GM12878 (cell line): ENCODE measurements around the gene CFDP1. TPM values are rescaled to one million over a fixed set of nuclear protein-coding genes. Genes with fewer than 3 reads are reported as not detected.

ENCODE experiments used
- ATAC-seq: fragments of 200-7000 bp; cut with Tn5 transposase; 3 replicates; pipeline ENCODE4 v1.9.1; 2020; ENCODE audit warnings: mild to moderate bottlenecking, moderate library complexity
- BruUV-seq: library from RNA; stranded (reverse); fragments of 400-500 nt; replicated peaks from 2 replicates; lab custom pipeline; 2021; lab: Mats Ljungman, UMichigan
- CTCF ChIA-PET: fragments of 300-600 bp; sonication (Branson Sonifier 250); formaldehyde crosslinking; extraction: SDS; loops from one replicate; lab custom pipeline; 2021; ENCODE audit warnings: inconsistent platforms; lab: Yijun Ruan, JAX
- POLR2A ChIA-PET: fragments of 350-600 bp; formaldehyde crosslinking; extraction: SDS; loops from one replicate; lab custom pipeline; 2021; ENCODE audit warnings: inconsistent platforms; lab: Charles Lee
- RAD21 ChIA-PET: fragments of 300-600 bp; sonication (Branson Sonifier 250); formaldehyde crosslinking; loops from one replicate; lab custom pipeline; 2023; ENCODE audit warnings: antibody characterized with exemption; ENCODE audit not compliant: unreplicated experiment; lab: Charles Lee
- SMC1A ChIA-PET: fragments of 300-600 bp; sonication (Branson Sonifier 250); formaldehyde crosslinking; loops from one replicate; lab custom pipeline; 2023; ENCODE audit not compliant: unreplicated experiment, uncharacterized antibody; lab: Charles Lee
- DNase-seq: peaks from one replicate; pipeline ENCODE4 v3.0.0-alpha.2; 2011; ENCODE audit warnings: low read depth, low spot score
- FAIRE-seq: peaks from 3 replicates; lab custom pipeline; 2011; peaks lifted over from hg19 to GRCh38; lab: Jason Lieb, UNC
- H2AFZ ChIP-seq: 2 replicates; pipeline ENCODE4 v1.6.0; 2011; ENCODE audit warnings: low read depth, low read length, control low read depth; ENCODE audit not compliant: control insufficient read depth
- H3K27ac ChIP-seq: 2 replicates; pipeline ENCODE4 v1.5.1; 2011; ENCODE audit warnings: control low read depth; ENCODE audit not compliant: control insufficient read depth, insufficient read depth
- H3K27me3 ChIP-seq, 2 experiments: replicated peaks in 1 of 2; 2 replicates each; pipeline versions ENCODE4 v1.6.0 to v1.6.1; 2011; ENCODE audit warnings: low read length in 1 of 2; ENCODE audit not compliant: control insufficient read depth in 2 of 2, insufficient read depth in 2 of 2
- H3K36me3 ChIP-seq, 2 experiments: 2 replicates each; pipeline ENCODE4 v1.5.1; 2011; ENCODE audit warnings: low read length in 1 of 2; ENCODE audit not compliant: control insufficient read depth in 2 of 2, insufficient read depth in 2 of 2
- H3K4me1 ChIP-seq: 2 replicates; pipeline ENCODE4 v1.6.1; 2011; ENCODE audit warnings: mild to moderate bottlenecking, low read length, moderate library complexity, mixed read lengths; ENCODE audit not compliant: control insufficient read depth, insufficient read depth
- H3K4me2 ChIP-seq: 2 replicates; pipeline ENCODE4 v1.6.0; 2011; ENCODE audit warnings: control low read depth; ENCODE audit not compliant: control insufficient read depth, insufficient read depth
- H3K4me3 ChIP-seq: fragments of 200-600 bp; sonication (generic); 2 replicates; pipeline ENCODE4 v1.5.1; 2016
- H3K79me2 ChIP-seq: 2 replicates; pipeline ENCODE4 v1.6.0; 2011; ENCODE audit warnings: low read length; ENCODE audit not compliant: control insufficient read depth, insufficient read depth
- H3K9ac ChIP-seq: 2 replicates; pipeline ENCODE4 v1.8.0; 2011; ENCODE audit warnings: low read length, control low read depth, mixed read lengths; ENCODE audit not compliant: control insufficient read depth, insufficient read depth
- H3K9me3 ChIP-seq: replicated peaks from 3 replicates; pipeline ENCODE4 v1.5.1; 2011; ENCODE audit warnings: mild to moderate bottlenecking, low read length; ENCODE audit not compliant: control insufficient read depth, insufficient read depth
- H4K20me1 ChIP-seq: 2 replicates; pipeline ENCODE4 v1.6.0; 2011; ENCODE audit not compliant: control insufficient read depth, insufficient read depth
- ZBTB40 ChIP-seq: fragments of 450-650 bp; IDR thresholded peaks from 2 replicates; pipeline ENCODE4 v1.6.1; 2016; ENCODE audit warnings: mild to moderate bottlenecking, moderate library complexity, borderline replicate concordance
- WGBS: methylation state at CpG from one replicate; pipeline ENCODE4 v1.1.6; 2016; ENCODE audit warnings: low lambda C conversion rate; ENCODE audit not compliant: insufficient replicate concordance, insufficient coverage; ENCODE audit errors: missing lambda C conversion rate; 5-methylcytosine and 5-hydroxymethylcytosine counted together
- in situ Hi-C: fragments of 300-500 bp; cut with MboI; formaldehyde crosslinking; loops from 9 replicates; pipeline ENCODE4 v1.14.3; 2018; ENCODE audit warnings: mixed read lengths
- intact Hi-C: fragments of 100-400 bp; cut with micrococcal nuclease; formaldehyde crosslinking; loops from one replicate; pipeline ENCODE4 v1.14.2; 2022; ENCODE audit not compliant: unreplicated experiment
- polyA plus RNA-seq, 11 experiments: library from polyadenylated mRNA; depleted of rRNA in 4 of 11; unstranded in 6 of 11; stranded (reverse) in 5 of 11; fragments of >200 nt; fragmentation: Nextera tagmentation in 4 of 11; fragmentation: Illumina TruSeq in 1 of 11; extraction: Ambion mirVana in 4 of 11; extraction: Trizol in 1 of 11; gene quantifications; 1 replicate in 1 of 11; 2 replicates in 10 of 11; pipeline versions ENCODE4 v1.2.1 to v1.2.3, GENCODE V29; 2011 to 2016; ENCODE audit warnings: inconsistent platforms in 2 of 11, missing spikeins in 2 of 11, low read depth in 1 of 11
- total RNA-seq, 4 experiments: library from RNA; depleted of rRNA in 3 of 4; stranded (reverse); fragments of >200 nt in 3 of 4; fragmentation: Illumina TruSeq in 1 of 4; extraction: Trizol in 1 of 4; gene quantifications; 2 replicates each; pipeline versions ENCODE4 v1.2.1 to v1.2.3, GENCODE V29; 2013 to 2021

CFDP1 gene
- total and polyA plus RNA-seq, 10 of the 15 experiments (the other 5 are each of a cell fraction or from before 2014, with no cell fraction given) = 22.3 to 64.8 (median 36.7) TPM

DNA sequence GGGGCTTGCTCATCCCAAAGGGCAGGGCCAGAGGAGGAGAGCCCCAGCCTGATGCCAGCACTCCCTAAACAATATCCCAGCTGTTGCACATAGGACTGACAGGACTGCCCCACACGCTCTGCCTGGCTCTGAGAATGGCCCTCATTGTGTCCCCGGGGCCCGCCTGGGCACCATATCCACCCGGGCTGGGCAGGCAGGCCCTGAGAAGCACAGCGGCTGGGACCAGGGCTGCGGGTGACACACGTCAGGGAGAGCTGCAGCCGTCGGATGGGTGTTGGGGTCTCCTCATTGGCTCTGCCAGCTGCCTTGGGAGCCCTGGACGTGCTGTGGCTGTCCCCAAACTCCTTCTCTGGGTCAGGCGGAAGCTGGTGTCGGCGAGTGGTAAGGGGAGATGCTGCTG is 186.1 kb downstream of the CFDP1 start:
- no peak overlapping the region for H3K27ac ChIP-seq
- H3K4me1 ChIP-seq = peaks cover 24% of the 10 kb centered on the region
- no peak for DNase-seq
- H3K9ac ChIP-seq = no peak overlapping the region
- H3K4me3 ChIP-seq = no peak overlapping the region
- FAIRE-seq = no peak
- 89% methylated on average over 13 of the region's 13 CpGs for WGBS
- H3K27me3 ChIP-seq = 0 out of 4 replicates have a peak, but pooled peaks cover 0 to 4% of the 10 kb centered on the region in 2 experiments
- ChIA-PET POLR2A (no interaction called here), SMC1A (interaction anchor here (1.0 kb wide), 1 partner anchor 8 kb away, joined by 3 read pairs; no protein-coding TSS in a partner anchor), CTCF (interaction anchor here (0.6 kb wide), 2 partner anchors 58 to 270 kb away, joined by 3 read pairs; no protein-coding TSS in a partner anchor), RAD21 (interaction anchor here (1.0 kb wide), 1 partner anchor 133 kb away, joined by 3 read pairs; no protein-coding TSS in a partner anchor)
- H3K9me3 ChIP-seq = no peaks in the 10 kb centered on the region
- in situ Hi-C loops = no loop called here
- H3K4me2 ChIP-seq = no peak overlapping the region
- no peak overlapping the region for H2AFZ ChIP-seq
- TF ChIP-seq ZBTB40 = no peak
- ATAC-seq = no peak
- H3K36me3 ChIP-seq = no peaks in the 10 kb centered on the region
- peaks cover 11% of the 10 kb centered on the region for H4K20me1 ChIP-seq
- BruUV-seq = no TSS peak
- H3K79me2 ChIP-seq = no peaks in the 10 kb centered on the region; the same call in 1 of the 2 replicates
- intact Hi-C loops = no loop called here
